ENCODE data around the gene OR2T8. TPM values are rescaled to one million over a fixed set of nuclear protein-coding genes. Genes with fewer than 3 reads are reported as not detected.

The OR2T8 gene
- total RNA-seq, 1 experiment from 2014 or later, result not detected

DNA sequence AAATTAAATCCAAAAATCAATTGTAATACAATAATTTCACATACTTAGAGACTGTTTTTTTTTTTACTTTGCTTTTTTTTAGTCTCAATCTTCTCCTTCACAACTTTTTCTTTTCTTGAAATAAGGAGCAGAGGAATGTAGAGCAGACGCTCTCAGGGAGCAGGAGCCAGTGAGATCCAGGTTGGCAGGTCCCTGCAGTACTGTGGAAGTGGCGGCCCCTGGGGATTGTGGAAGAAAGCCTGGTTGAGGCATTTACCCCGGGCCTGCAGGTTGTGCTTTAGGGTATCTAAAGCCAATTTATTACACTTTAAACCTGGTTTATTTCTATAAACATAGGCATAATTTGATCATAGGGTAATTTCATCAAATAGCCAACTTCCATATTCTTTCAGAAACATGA lies 3.9 kb downstream of the OR2T8 start:
- no peaks in the 10 kb centered on the region for H4K20me1 ChIP-seq (ENCODE audit: insufficient read depth)
- no peaks in the 10 kb centered on the region for H3K9me2 ChIP-seq (ENCODE audit: insufficient read depth)
- H3K9ac ChIP-seq (ENCODE audit: low read length), result no peak overlapping the region
- H3K36me3 ChIP-seq (ENCODE audit: control insufficient read depth in 1 of 2, insufficient read depth in 2 of 2, low read length in 2 of 2), result no peaks in the 10 kb centered on the region
- H2AFZ ChIP-seq (ENCODE audit: low read depth, low read length, poor library complexity, severe bottlenecking), result no peak overlapping the region
- ChIA-PET CTCF (no interaction called here), POLR2A (no interaction called here), RAD21 (ENCODE audit: low non-redundant PET in 1 of 2, low total read pairs in 2 of 2, uncharacterized antibody in 2 of 2, unreplicated experiment in 2 of 2) (no interaction called here)
- H3K79me2 ChIP-seq (ENCODE audit: insufficient read depth, low read length), result no peaks in the 10 kb centered on the region
- TF ChIP-seq EGR1 (IDR thresholded peaks at IDR 0.05; ENCODE audit: low read depth) (no peak), JUND (IDR thresholded peaks at IDR 0.05) (no peak), CTCF (IDR thresholded peaks at IDR 0.05 in 2 of 3, conservative IDR thresholded peaks at IDR 0.05 in 1 of 3; ENCODE audit: borderline replicate concordance in 1 of 3, insufficient read depth in 1 of 3, low read depth in 2 of 3, low read length in 2 of 3) (no peak), REST (IDR thresholded peaks at IDR 0.05; ENCODE audit: low read depth) (no peak), SRF (IDR thresholded peaks at IDR 0.05; ENCODE audit: low read depth) (no peak), CEBPB (IDR thresholded peaks at IDR 0.05; ENCODE audit: low read depth) (no peak), CBX3 (IDR thresholded peaks at IDR 0.05; ENCODE audit: low read depth) (no peak), POLR2A (IDR thresholded peaks at IDR 0.05; ENCODE audit: borderline replicate concordance, extremely low read depth, insufficient read depth, insufficient read length) (no peak), ELF1 (IDR thresholded peaks at IDR 0.05; ENCODE audit: borderline replicate concordance, low read depth) (no peak)
- H3K9me3 ChIP-seq (ENCODE audit: control insufficient read depth in 1 of 2, insufficient read depth in 1 of 2, low read depth in 1 of 2, low read length in 2 of 2), result peaks cover 0 to 23% of the 10 kb centered on the region in 2 experiments; a peak in 2 of 4 replicates
- no TSS peak for BruUV-seq (replicated peaks)
- no peak overlapping the region for H3K27ac ChIP-seq (ENCODE audit: low read depth, low read length)
- H3K4me1 ChIP-seq (ENCODE audit: control insufficient read depth in 1 of 2, insufficient read depth in 2 of 2, low read length in 2 of 2), result no peaks in the 10 kb centered on the region
- intact Hi-C loops (cut with micrococcal nuclease), result no loop called here
- no peak for ATAC-seq
- no peak overlapping the region for H3K4me3 ChIP-seq (replicated peaks in 1 of 2; ENCODE audit: low read depth in 1 of 2, low read length in 2 of 2)
- H3K27me3 ChIP-seq (ENCODE audit: insufficient read depth, low read length), result no peaks in the 10 kb centered on the region
- DNase-seq (ENCODE audit: low read depth, low spot score), result no peak
- no peak overlapping the region for H3K4me2 ChIP-seq (ENCODE audit: low read length)
